ENCODE data around the gene RNF8. TPM values are rescaled to one million over a fixed set of nuclear protein-coding genes. Genes with fewer than 3 reads are reported as not detected.
"Not testable (repeated sequence)": the region's sequence is repeated elsewhere in the genome, so short reads cannot be mapped to it uniquely, and the experiment has no call there.

The RNF8 gene
- total RNA-seq, 1 donor from 2014 or later: 18.3 TPM

GRCh38 chr6:37438930-37439329, 85.1 kb downstream of the RNF8 start:
- no peak for TF ChIP-seq CTCF (IDR thresholded peaks at IDR 0.05)
- Mint-ChIP-seq H3K27me3 (ENCODE audit: unreplicated experiment) (no peaks in the 10 kb centered on the region), H3K27ac (ENCODE audit: unreplicated experiment) (no peak overlapping the region), H3K36me3 (ENCODE audit: unreplicated experiment) (peaks cover 11% of the 10 kb centered on the region), H3K4me3 (ENCODE audit: unreplicated experiment) (no peak overlapping the region), H3K9me3 (ENCODE audit: unreplicated experiment) (no peaks in the 10 kb centered on the region), H3K4me1 (ENCODE audit: unreplicated experiment) (peaks cover 19% of the 10 kb centered on the region)
- no peak for DNase-seq (ENCODE audit: extremely low spot score, unreplicated experiment)

GRCh38 chr6:37441651-37442050, 87.9 kb downstream of the RNF8 start:
- H3K36me3 Mint-ChIP-seq (ENCODE audit: unreplicated experiment): peaks cover 32% of the 10 kb centered on the region
- no peak for DNase-seq (ENCODE audit: extremely low spot score, unreplicated experiment)
- no peak overlapping the region for H3K4me3 Mint-ChIP-seq (ENCODE audit: unreplicated experiment)
- no peaks in the 10 kb centered on the region for H3K9me3 Mint-ChIP-seq (ENCODE audit: unreplicated experiment)
- no peaks in the 10 kb centered on the region for H3K27me3 Mint-ChIP-seq (ENCODE audit: unreplicated experiment)
- peak overlapping the region; percentile 7 for H3K27ac Mint-ChIP-seq (ENCODE audit: unreplicated experiment)
- no peak for TF ChIP-seq CTCF (IDR thresholded peaks at IDR 0.05)
- peaks cover 8% of the 10 kb centered on the region for H3K4me1 Mint-ChIP-seq (ENCODE audit: unreplicated experiment)

GRCh38 chr6:37442416-37443215, 88.8 kb downstream of the RNF8 start:
- H3K27me3 Mint-ChIP-seq (ENCODE audit: unreplicated experiment): no peaks in the 10 kb centered on the region
- peaks cover 36% of the 10 kb centered on the region for H3K36me3 Mint-ChIP-seq (ENCODE audit: unreplicated experiment)
- no peak for DNase-seq (ENCODE audit: extremely low spot score, unreplicated experiment)
- no peaks in the 10 kb centered on the region for H3K9me3 Mint-ChIP-seq (ENCODE audit: unreplicated experiment)
- peak overlapping the region; percentile 78 for H3K27ac Mint-ChIP-seq (ENCODE audit: unreplicated experiment)
- H3K4me1 Mint-ChIP-seq (ENCODE audit: unreplicated experiment): peaks cover 8% of the 10 kb centered on the region
- TF ChIP-seq CTCF (IDR thresholded peaks at IDR 0.05): no peak
- no peak overlapping the region for H3K4me3 Mint-ChIP-seq (ENCODE audit: unreplicated experiment)

- H3K4me3 Mint-ChIP-seq (ENCODE audit: unreplicated experiment); H3K9me3 Mint-ChIP-seq (ENCODE audit: unreplicated experiment); H3K27me3 Mint-ChIP-seq (ENCODE audit: unreplicated experiment); H3K4me1 Mint-ChIP-seq (ENCODE audit: unreplicated experiment); DNase-seq (ENCODE audit: extremely low spot score, unreplicated experiment): not testable (repeated sequence)
- Mint-ChIP-seq H3K36me3 (ENCODE audit: unreplicated experiment) (peaks cover 32% of the 10 kb centered on the region), H3K27ac (ENCODE audit: unreplicated experiment) (peak overlapping the region; percentile 78)
Measured at GRCh38 chr6:37443216-37443542, 89.4 kb downstream of the RNF8 start.

Other genes with a start within 250 kb of the RNF8 start
- gene PIM1, start 183.8 kb upstream of the RNF8 start, total RNA-seq: 8.9 and 12.8 TPM in 2 replicates
- gene TBC1D22B, start 96.2 kb upstream of the RNF8 start, total RNA-seq: 13.5 and 13.8 TPM in 2 replicates
- gene TMEM217, start 95.8 kb upstream of the RNF8 start, total RNA-seq: 3.5 and 5.0 TPM in 2 replicates
- gene CMTR1, start 79.2 kb downstream of the RNF8 start, total RNA-seq: 44.5 and 45.4 TPM in 2 replicates
- gene CCDC167, start 145.9 kb downstream of the RNF8 start, total RNA-seq: 22.7 and 23.0 TPM in 2 replicates